Activated B cell treated with CpG ODN at 0.5 μM for 24 hours (primary cell): ENCODE data around the gene AFDN. TPM values are rescaled to one million over a fixed set of nuclear protein-coding genes. Genes with fewer than 3 reads are reported as not detected.

Experiments used
- ATAC-seq: fragments of 200-7000 bp; cut with Tn5 transposase; one replicate; pipeline ENCODE4 v1.10.0; 2021; ENCODE audit warnings: low read depth, mild to moderate bottlenecking, moderate library complexity
- CTCF ChIA-PET: fragments of 350-600 bp; sonication (Branson Sonifier 250); formaldehyde crosslinking; loops from one replicate; lab custom pipeline; 2021; ENCODE audit warnings: antibody characterized with exemption; lab: Charles Lee
- POLR2A ChIA-PET: fragments of 350-600 bp; sonication (Branson Sonifier 250); formaldehyde crosslinking; loops from one replicate; lab custom pipeline; 2021; ENCODE audit warnings: antibody characterized with exemption; lab: Charles Lee
- DNase-seq: peaks from one replicate; pipeline ENCODE4 v3.0.0; 2022
- H3K27ac Mint-ChIP-seq: one replicate; pipeline ENCODE4 v1.8.0; 2020; ENCODE audit warnings: mixed read lengths
- H3K27me3 Mint-ChIP-seq: one replicate; pipeline ENCODE4 v1.8.0; 2021; ENCODE audit warnings: mixed read lengths
- H3K36me3 Mint-ChIP-seq: one replicate; pipeline ENCODE4 v1.8.0; 2021; ENCODE audit warnings: low read depth, mixed read lengths
- H3K4me1 Mint-ChIP-seq: one replicate; pipeline ENCODE4 v1.8.0; 2021; ENCODE audit warnings: mixed read lengths
- H3K4me3 Mint-ChIP-seq: one replicate; pipeline ENCODE4 v1.8.0; 2020; ENCODE audit warnings: mild to moderate bottlenecking, mixed read lengths
- H3K9me3 Mint-ChIP-seq: one replicate; pipeline ENCODE4 v1.8.0; 2020; ENCODE audit warnings: mixed read lengths
- CTCF ChIP-seq: fragments of 200-600 bp; IDR thresholded peaks from one replicate; pipeline ENCODE4 v1.8.0; 2022; ENCODE audit warnings: antibody characterized with exemption, mild to moderate bottlenecking
- intact Hi-C: fragments of 100-400 bp; cut with micrococcal nuclease; formaldehyde crosslinking; loops from one replicate; pipeline ENCODE4 v1.15.1; 2024
- total RNA-seq: library from RNA; stranded (reverse); gene quantifications from 2 replicates; pipeline ENCODE4 v1.2.3, GENCODE V29; 2022

AFDN gene
- total RNA-seq, 1 donor from 2014 or later = 38.0 TPM

GRCh38 chr6:167842457-167842856 is 15.7 kb downstream of the AFDN start:
- Mint-ChIP-seq H3K36me3 (no peaks in the 10 kb centered on the region), H3K4me3 (no peak overlapping the region), H3K27ac (no peak overlapping the region), H3K9me3 (no peaks in the 10 kb centered on the region), H3K27me3 (no peaks in the 10 kb centered on the region), H3K4me1 (no peaks in the 10 kb centered on the region)
- POLR2A ChIA-PET = no interaction called here
- ATAC-seq (no peak), DNase-seq (no peak)
- intact Hi-C loops = no loop called here
- no peak for TF ChIP-seq CTCF
- CTCF ChIA-PET = no interaction called here

GRCh38 chr6:167843023-167843422 is 16.3 kb downstream of the AFDN start:
- no peak overlapping the region for H3K27ac Mint-ChIP-seq
- H3K4me3 Mint-ChIP-seq = no peak overlapping the region
- ATAC-seq (no peak), DNase-seq (no peak)
- no peaks in the 10 kb centered on the region for H3K27me3 Mint-ChIP-seq
- H3K9me3 Mint-ChIP-seq = no peaks in the 10 kb centered on the region
- intact Hi-C loops = no loop called here
- CTCF ChIA-PET = no interaction called here
- H3K4me1 Mint-ChIP-seq = no peaks in the 10 kb centered on the region
- H3K36me3 Mint-ChIP-seq = no peaks in the 10 kb centered on the region
- TF ChIP-seq CTCF = no peak
- POLR2A ChIA-PET = no interaction called here

GRCh38 chr6:167845856-167846255 is 19.1 kb downstream of the AFDN start:
- Mint-ChIP-seq H3K4me3 (no peak overlapping the region), H3K27me3 (peaks cover 5% of the 10 kb centered on the region), H3K27ac (no peak overlapping the region), H3K4me1 (peaks cover 2% of the 10 kb centered on the region), H3K36me3 (no peaks in the 10 kb centered on the region), H3K9me3 (no peaks in the 10 kb centered on the region)
- DNase-seq (no peak), ATAC-seq (no peak)
- intact Hi-C loops = no loop called here
- ChIA-PET POLR2A (no interaction called here), CTCF (no interaction called here)
- TF ChIP-seq CTCF = no peak

- no peaks in the 10 kb centered on the region for H3K9me3 Mint-ChIP-seq
- DNase-seq (no peak), ATAC-seq (no peak)
- H3K4me3 Mint-ChIP-seq = no peak overlapping the region
- CTCF ChIA-PET = no interaction called here
- intact Hi-C loops = no loop called here
- no peak for TF ChIP-seq CTCF
- peaks cover 5% of the 10 kb centered on the region for H3K27me3 Mint-ChIP-seq
- H3K4me1 Mint-ChIP-seq = peaks cover 4% of the 10 kb centered on the region
- POLR2A ChIA-PET = no interaction called here
- H3K27ac Mint-ChIP-seq = no peak overlapping the region
- H3K36me3 Mint-ChIP-seq = no peaks in the 10 kb centered on the region
Measured at GRCh38 chr6:167846997-167847606, 20.4 kb downstream of the AFDN start.

- ChIA-PET CTCF (no interaction called here), POLR2A (no interaction called here)
- intact Hi-C loops = no loop called here
- peaks cover 4% of the 10 kb centered on the region for H3K4me1 Mint-ChIP-seq
- no peak for DNase-seq
- no peak overlapping the region for H3K4me3 Mint-ChIP-seq
- H3K27me3 Mint-ChIP-seq = peaks cover 10% of the 10 kb centered on the region
- TF ChIP-seq CTCF = no peak
- no peak overlapping the region for H3K27ac Mint-ChIP-seq
- H3K9me3 Mint-ChIP-seq = no peaks in the 10 kb centered on the region
- no peaks in the 10 kb centered on the region for H3K36me3 Mint-ChIP-seq
- ATAC-seq = no peak
Measured at GRCh38 chr6:167847936-167848335, 21.2 kb downstream of the AFDN start.
